Measurements from ENCODE around the gene ALG8.
"Not testable (repeated sequence)": the region's sequence is repeated elsewhere in the genome, so short reads cannot be mapped to it uniquely, and the experiment has no call there.

Gene ALG8

DNA sequence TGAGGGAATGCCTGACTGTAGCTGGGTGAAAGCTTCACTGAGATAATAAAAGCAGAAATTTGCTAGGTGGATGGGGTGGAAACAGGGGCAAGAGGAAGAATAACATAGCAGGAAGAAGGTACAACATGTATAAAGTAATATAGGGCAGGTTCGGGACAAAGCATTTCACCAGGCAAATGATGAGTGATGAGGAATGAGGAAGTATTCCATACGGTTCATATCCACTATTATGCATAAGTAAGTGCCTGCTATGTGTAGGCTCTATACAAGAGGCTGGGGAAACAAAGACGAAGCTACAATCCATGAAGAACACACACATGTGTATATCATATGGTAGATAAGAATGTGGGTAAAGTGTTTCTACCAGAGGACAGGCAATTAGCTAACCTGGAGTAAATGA lies 67.7 kb downstream of the ALG8 start:
- DNase-seq (ENCODE audit: low spot score) = no peak

DNA sequence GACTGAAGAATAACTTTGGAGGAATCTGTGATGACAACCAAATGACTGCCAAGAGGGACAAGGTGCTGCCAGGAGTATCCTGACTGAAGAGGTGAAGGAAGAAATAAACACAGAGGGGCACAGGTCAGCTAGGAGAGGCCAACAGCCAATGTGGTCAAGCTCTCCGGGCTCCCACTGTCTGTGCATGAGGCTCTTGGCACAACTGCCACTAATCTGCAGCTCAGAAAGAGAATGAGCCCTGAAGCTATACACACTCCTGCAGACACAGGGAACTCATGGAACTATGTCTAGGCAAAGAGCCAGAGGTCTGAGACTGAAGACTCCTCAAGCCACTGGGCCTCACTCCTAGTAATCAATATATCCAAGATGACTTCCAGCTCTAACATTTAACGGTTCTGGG lies 68.8 kb downstream of the ALG8 start:
- DNase-seq (ENCODE audit: low spot score) = no peak

- DNase-seq (ENCODE audit: low spot score) = no peak
These were observed 70.0 kb downstream of the ALG8 start for GRCh38 chr11:78069465-78069864.

DNA sequence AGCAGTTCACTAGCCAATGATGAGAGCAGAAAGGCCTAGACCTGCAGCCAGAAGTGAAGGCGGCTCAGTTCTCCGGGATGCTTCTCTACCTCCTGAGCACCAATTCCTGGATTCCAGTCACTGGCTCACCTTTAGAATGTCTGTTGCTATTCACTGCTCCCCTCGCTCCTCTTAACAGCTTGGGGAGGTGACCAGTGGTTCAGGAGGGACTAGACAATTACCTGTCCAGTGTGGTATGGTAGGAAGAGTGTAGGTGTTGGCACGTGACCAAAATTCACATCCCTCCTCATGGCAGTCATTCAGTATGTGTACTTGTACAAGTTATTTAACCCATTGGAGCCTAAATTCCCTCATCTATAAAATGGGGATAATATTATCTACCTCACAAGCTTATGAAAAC lies 71.7 kb downstream of the ALG8 start:
- DNase-seq (ENCODE audit: low spot score) = no peak

- no peak for DNase-seq (ENCODE audit: low spot score)
These were observed 73.0 kb downstream of the ALG8 start for GRCh38 chr11:78066471-78066870.

- no peak for DNase-seq (ENCODE audit: low spot score)
These were observed 74.2 kb downstream of the ALG8 start for GRCh38 chr11:78065203-78065602.

DNA sequence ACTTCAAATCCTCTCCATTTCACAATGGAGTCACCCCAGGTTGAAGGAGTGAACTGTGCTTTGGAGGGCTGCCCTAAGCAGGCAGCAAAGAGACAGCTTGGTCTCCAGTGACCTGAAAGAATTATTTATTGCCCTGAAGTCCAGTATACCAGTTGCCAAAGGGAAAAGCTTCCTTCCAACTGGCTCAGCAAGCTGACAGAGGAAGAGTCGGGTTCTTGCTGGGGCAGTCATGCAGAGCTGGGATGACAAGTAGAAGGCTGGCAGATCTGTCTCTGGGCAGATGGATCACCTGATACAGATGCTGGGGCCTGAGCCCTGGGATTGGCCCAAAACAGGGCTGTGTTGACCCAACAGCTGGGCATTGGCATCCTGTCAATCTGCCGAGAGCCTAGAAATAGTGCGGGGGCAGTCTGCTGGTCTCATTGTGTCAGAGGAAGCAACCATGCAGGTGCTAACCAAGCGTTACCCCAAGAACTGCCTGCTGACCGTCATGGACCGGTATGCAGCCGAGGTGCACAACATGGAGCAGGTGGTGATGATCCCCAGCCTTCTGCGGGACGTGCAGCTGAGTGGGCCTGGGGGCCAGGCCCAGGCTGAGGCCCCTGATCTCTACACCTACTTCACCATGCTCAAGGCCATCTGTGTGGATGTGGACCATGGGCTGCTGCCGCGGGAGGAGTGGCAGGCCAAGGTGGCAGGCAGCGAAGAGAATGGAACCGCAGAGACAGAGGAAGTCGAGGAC lies 75.8 kb downstream of the ALG8 start, which contains the start of gene THRSP:
Gene THRSP, plus strand, starts transcription at position 422 of the 742 bp plus-strand sequence. Its CDS starts 21 bp downstream, at position 443.
- no peak for DNase-seq (ENCODE audit: low spot score)

GRCh38 chr11:78062671-78063070 lies 76.8 kb downstream of the ALG8 start:
- no peak for DNase-seq (ENCODE audit: low spot score)

GRCh38 chr11:78061921-78062311 lies 77.5 kb downstream of the ALG8 start:
- DNase-seq (ENCODE audit: low spot score) = no peak

GRCh38 chr11:78061088-78061920 lies 78.1 kb downstream of the ALG8 start:
- DNase-seq (ENCODE audit: low spot score) = no peak

DNA sequence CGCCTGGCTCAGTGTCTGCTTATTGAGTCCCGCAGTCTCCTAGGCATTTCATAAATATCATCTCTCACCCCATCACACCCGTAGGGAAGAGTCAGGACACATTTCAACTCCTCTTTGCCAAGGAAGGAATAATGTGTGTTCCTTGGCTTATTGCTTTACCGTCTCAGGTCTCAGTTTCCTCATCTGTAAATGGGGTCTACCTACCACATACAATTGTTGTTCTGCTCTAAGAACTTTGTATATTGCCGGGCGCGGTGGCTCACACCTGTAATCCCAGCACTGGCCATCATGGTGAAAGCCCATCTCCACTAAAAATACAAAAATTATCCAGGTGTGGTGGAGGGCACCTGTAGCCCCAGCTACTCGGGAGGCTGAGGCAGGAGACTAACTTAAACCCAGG lies 78.9 kb downstream of the ALG8 start:
- no peak for DNase-seq (ENCODE audit: low spot score)

DNA sequence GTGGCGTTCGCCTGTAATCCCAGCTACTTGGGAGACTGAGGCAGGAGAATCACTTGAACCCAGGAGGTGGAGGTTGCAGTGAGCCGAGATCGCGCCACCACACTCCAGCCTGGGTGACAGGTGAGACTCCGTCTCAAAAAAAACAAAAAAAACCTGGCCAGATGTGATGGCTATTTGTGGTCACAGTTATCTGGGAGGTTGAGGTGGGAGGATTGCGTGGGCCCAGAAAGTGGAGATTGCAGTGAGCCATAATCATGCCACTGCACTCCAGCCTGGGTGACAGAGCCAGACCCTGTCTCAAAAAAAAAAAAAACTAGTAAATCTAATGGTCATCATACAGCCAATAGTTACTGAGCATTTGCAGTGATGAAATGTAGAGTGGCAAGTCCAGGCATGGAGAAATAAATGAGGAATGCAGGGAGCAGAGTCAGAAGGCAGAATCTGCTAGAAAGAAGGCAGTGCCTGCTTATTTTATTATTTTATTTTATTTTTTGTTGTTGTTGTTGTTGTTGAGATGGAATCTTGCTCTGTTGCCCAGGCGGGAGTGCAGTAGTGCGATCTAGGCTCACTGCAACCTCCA lies 79.6 kb downstream of the ALG8 start:
- not testable (repeated sequence) for DNase-seq (ENCODE audit: low spot score)

GRCh38 chr11:78057462-78058055 lies 81.9 kb downstream of the ALG8 start:
- DNase-seq (ENCODE audit: low spot score) = no peak

DNA sequence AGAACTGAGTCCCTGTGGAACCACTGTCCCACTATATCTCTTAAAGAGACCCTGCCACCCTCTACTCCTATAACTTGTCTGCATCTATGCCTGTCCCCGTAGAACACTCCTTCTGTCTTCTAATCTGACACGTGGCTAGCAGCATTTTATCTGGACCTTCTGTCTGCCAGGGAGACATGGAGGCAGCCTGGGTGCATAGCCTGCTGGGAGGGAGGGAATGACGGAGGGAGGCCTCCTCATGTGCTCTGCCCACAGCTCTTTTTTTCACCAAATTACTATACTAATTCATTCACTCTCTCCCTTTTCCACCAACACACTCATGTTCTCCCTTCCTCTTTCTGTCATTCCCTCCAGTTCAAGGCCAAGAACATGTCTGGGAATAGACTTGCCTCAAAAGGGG lies 83.3 kb downstream of the ALG8 start:
- DNase-seq (ENCODE audit: low spot score) = no peak

DNA sequence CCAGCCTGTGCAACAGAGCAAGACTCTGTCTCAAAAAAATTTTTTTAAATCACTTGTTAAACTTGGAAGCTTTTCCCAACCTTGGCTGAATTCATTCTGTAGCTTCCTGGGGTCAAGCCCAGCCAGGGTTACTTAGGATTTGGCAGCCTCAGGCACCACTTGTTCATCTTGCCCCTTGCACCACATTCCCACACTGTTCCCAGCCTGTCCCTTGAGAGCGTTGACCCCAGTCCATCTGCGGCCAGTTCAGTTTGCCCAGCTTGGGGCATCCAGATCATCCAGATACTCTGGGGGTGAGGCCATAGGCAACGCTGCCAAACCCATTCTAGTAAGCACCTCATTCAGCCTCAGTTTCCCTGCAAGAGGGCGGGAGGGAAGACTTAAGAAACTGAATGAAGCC lies 84.5 kb downstream of the ALG8 start:
- no peak for DNase-seq (ENCODE audit: low spot score)

DNA sequence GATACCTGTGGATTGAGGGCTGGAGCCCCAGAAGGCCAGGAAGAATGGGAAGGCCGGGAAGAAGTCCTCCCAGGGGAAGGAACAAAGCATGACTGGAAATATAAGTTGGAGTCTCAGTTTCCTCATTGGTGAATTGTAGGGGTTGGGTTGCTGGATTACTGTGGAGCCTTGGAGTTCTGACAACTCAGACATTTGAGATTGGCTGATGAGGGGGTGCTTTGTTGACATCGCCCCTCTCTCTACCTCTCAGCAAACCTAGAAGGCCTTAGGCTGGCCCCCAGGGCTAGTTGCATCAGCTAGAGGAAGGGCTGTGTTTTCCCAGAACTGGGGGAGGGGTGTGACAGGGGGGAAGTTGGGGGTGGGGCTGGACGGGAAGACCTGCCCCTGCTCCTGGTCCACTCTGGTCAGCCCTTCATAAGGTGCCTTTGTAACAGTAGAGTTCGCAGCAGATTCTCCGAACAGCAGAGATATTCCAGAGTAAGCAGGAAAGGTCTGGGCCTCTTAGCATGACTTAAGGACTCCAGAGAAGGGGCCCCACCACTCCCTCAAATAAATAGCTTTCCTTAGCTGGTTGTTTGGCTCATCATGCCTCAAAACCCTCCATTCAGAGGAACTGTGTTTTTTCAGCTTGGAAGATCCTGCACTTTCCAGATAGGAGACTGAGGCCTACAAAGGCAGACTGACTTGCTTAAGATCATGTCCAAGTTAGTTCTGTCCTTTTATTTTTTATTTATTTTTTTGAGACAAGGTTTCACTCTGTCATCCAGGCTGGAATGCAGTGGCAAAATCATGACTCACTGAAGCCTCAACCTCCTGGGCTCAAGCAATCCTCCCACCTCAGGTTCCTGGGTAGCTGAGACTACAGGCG lies 88.2 kb downstream of the ALG8 start:
- DNase-seq (ENCODE audit: low spot score) = peak; percentile 56
